HepG2 (cell line): ENCODE results near the gene ZNF512B. TPM values are rescaled to one million over a fixed set of nuclear protein-coding genes. Genes with fewer than 3 reads are reported as not detected.

ENCODE experiments used
- FLYWCH1 ChIP-seq: sonication (generic); formaldehyde crosslinking; IDR thresholded peaks from 2 replicates; pipeline ENCODE4 v1.8.1; 2023; ENCODE audit warnings: mild to moderate bottlenecking, missing genetic modification reagents
- HIVEP1 ChIP-seq: sonication (generic); formaldehyde crosslinking; IDR thresholded peaks from 2 replicates; pipeline ENCODE4 v1.4.0; 2020; ENCODE audit warnings: mild to moderate bottlenecking, missing genetic modification reagents
- IRF2 ChIP-seq: IDR thresholded peaks from 2 replicates; pipeline ENCODE4 v1.6.1; 2018; ENCODE audit warnings: missing genetic modification reagents, missing compliant biosample characterization
- MTA3 ChIP-seq: sonication (generic); formaldehyde crosslinking; IDR thresholded peaks from 2 replicates; pipeline ENCODE4 v1.4.0; 2020; ENCODE audit warnings: missing genetic modification reagents
- NBN ChIP-seq: fragments of 450-650 bp; conservative IDR thresholded peaks from 2 replicates; pipeline ENCODE4 v1.6.1; 2017
- POLR2AphosphoS5 ChIP-seq: IDR thresholded peaks from 2 replicates; pipeline ENCODE4 v1.6.1; 2012; ENCODE audit warnings: low read depth, low read length
- TFAP4 ChIP-seq: sonication (generic); IDR thresholded peaks from 2 replicates; pipeline ENCODE4 v1.6.1; 2016; ENCODE audit warnings: low read depth, borderline replicate concordance
- ZBTB8A ChIP-seq: sonication (generic); formaldehyde crosslinking; IDR thresholded peaks from 2 replicates; pipeline ENCODE4 v1.4.0; 2020; ENCODE audit warnings: mild to moderate bottlenecking, low read depth, missing genetic modification reagents, borderline replicate concordance
- ZFP37 ChIP-seq: sonication (generic); formaldehyde crosslinking; IDR thresholded peaks from 2 replicates; pipeline ENCODE4 v1.4.0; 2020; ENCODE audit warnings: missing genetic modification reagents, borderline replicate concordance
- ZNF230 ChIP-seq: sonication (generic); formaldehyde crosslinking; IDR thresholded peaks from 2 replicates; pipeline ENCODE4 v1.4.0; 2020; ENCODE audit warnings: mild to moderate bottlenecking, missing genetic modification reagents
- ZNF646 ChIP-seq: sonication (generic); formaldehyde crosslinking; IDR thresholded peaks from 2 replicates; pipeline ENCODE4 v1.9.0; 2021; ENCODE audit warnings: mild to moderate bottlenecking, missing genetic modification reagents
- ZNF792 ChIP-seq: IDR thresholded peaks from 2 replicates; pipeline ENCODE4 v1.6.1; 2016
- polyA plus RNA-seq, 8 experiments: library from polyadenylated mRNA; depleted of rRNA in 3 of 8; stranded (reverse) in 7 of 8; unstranded in 1 of 8; fragments of >200 nt; fragmentation: Illumina TruSeq in 4 of 8; extraction: Trizol in 4 of 8; gene quantifications; 2 replicates each; pipeline versions ENCODE4 v1.2.1 to v1.2.3, GENCODE V29; 2011 to 2016; ENCODE audit warnings: low read depth in 4 of 8, missing spikeins in 1 of 8, mixed read lengths in 1 of 8; ENCODE audit not compliant: insufficient read depth in 1 of 8
- total RNA-seq, 5 experiments: library from RNA; depleted of rRNA; stranded (reverse); fragments of >200 nt; fragmentation: Illumina TruSeq; extraction: Trizol; gene quantifications; 2 replicates each; pipeline ENCODE4 v1.2.3, GENCODE V29; 2016; ENCODE audit warnings: low read depth in 1 of 5
- TF ChIP-seq, protein P1 (sequence below): sonication (generic); formaldehyde crosslinking; IDR thresholded peaks from 2 replicates; pipeline ENCODE4 v1.8.1; 2023; ENCODE audit warnings: mild to moderate bottlenecking, missing genetic modification reagents
- TF ChIP-seq, protein P2 (sequence below): sonication (generic); formaldehyde crosslinking; IDR thresholded peaks from 2 replicates; pipeline ENCODE4 v1.4.0; 2020; ENCODE audit warnings: mild to moderate bottlenecking, missing genetic modification reagents
- TF ChIP-seq, protein P3 (sequence below): sonication (generic); formaldehyde crosslinking; IDR thresholded peaks from 2 replicates; pipeline ENCODE4 v1.4.0; 2020; ENCODE audit warnings: missing genetic modification reagents

ZNF512B gene
- total and polyA plus RNA-seq, 2 of the 13 experiments (the other 11 are each of a cell fraction or from before 2014, with no cell fraction given): 11.5 to 30.6 TPM

DNA sequence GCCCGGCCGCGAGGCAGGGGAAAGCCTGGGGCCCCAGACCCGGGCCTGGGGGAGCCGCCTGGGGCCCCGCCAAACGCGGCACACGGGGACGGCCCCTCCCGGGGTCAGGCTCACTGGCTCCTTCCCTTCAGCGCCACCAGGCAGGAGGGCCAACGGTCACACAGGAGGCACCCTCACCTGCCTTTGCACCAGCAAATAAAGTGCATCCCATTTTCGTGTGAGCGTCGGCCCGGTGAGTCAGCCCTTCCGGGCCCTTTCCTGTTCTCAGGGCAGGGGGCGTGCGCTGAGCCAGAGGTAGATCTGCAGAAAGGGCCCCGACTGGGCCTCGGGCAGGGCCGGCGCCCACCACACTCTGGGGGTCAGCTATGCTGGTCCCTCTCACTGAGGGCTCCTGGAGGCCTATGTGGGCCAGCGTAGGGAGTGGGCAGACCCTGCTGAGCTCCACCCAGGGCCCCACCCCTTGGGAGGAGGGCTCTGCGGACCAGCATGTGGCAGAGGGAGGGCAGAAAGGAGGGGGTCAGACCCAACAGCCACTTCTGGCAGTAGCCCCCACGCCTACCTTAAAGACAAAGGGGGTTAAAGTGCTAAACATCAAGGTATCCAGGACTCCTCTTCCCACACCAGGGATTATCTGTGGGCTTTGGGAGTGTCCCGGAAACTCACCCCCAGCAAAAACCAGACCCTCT lies 12.6 kb downstream of the ZNF512B start (continued):
- TF ChIP-seq, protein P1, sequence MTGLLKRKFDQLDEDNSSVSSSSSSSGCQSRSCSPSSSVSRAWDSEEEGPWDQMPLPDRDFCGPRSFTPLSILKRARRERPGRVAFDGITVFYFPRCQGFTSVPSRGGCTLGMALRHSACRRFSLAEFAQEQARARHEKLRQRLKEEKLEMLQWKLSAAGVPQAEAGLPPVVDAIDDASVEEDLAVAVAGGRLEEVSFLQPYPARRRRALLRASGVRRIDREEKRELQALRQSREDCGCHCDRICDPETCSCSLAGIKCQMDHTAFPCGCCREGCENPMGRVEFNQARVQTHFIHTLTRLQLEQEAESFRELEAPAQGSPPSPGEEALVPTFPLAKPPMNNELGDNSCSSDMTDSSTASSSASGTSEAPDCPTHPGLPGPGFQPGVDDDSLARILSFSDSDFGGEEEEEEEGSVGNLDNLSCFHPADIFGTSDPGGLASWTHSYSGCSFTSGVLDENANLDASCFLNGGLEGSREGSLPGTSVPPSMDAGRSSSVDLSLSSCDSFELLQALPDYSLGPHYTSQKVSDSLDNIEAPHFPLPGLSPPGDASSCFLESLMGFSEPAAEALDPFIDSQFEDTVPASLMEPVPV (CRISPR knock-in tag): no peak
- TF ChIP-seq IRF2 (CRISPR knock-in tag) (peak; percentile 85), ZNF792 (CRISPR knock-in tag) (peak; percentile 87), MTA3 (CRISPR knock-in tag) (no peak), TFAP4 (peak; percentile 14; the same call in 1 of the 2 replicates), HIVEP1 (CRISPR knock-in tag) (peak; percentile 94), ZBTB8A (CRISPR knock-in tag) (no peak), POLR2AphosphoS5 (peak; percentile 96), ZNF646 (CRISPR knock-in tag) (no peak), FLYWCH1 (CRISPR knock-in tag) (no peak), NBN (no peak), ZNF230 (CRISPR knock-in tag) (peak; percentile 91; the same call in 1 of the 2 replicates), ZFP37 (CRISPR knock-in tag) (0 out of 2 replicates have a peak, but pooled peaks have one; percentile 82)
- TF ChIP-seq, protein P2, sequence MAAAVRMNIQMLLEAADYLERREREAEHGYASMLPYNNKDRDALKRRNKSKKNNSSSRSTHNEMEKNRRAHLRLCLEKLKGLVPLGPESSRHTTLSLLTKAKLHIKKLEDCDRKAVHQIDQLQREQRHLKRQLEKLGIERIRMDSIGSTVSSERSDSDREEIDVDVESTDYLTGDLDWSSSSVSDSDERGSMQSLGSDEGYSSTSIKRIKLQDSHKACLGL (CRISPR knock-in tag): peak; percentile 49; the same call in 1 of the 2 replicates
- TF ChIP-seq, protein P3, sequence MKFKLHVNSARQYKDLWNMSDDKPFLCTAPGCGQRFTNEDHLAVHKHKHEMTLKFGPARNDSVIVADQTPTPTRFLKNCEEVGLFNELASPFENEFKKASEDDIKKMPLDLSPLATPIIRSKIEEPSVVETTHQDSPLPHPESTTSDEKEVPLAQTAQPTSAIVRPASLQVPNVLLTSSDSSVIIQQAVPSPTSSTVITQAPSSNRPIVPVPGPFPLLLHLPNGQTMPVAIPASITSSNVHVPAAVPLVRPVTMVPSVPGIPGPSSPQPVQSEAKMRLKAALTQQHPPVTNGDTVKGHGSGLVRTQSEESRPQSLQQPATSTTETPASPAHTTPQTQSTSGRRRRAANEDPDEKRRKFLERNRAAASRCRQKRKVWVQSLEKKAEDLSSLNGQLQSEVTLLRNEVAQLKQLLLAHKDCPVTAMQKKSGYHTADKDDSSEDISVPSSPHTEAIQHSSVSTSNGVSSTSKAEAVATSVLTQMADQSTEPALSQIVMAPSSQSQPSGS (CRISPR knock-in tag): peak; percentile 72
